Superior temporal gyrus (tissue), 1 donor: Measurements from ENCODE around the gene DDA1.
"Not testable (repeated sequence)": the region's sequence is repeated elsewhere in the genome, so short reads cannot be mapped to it uniquely, and the experiment has no call there.

Source experiments
- DNase-seq: peaks from one replicate; pipeline ENCODE4 v3.0.0-alpha.2; 2016; ENCODE audit errors: extremely low spot score

The DDA1 gene

GRCh38 chr19:17286752-17287151, 22.6 kb upstream of the DDA1 start:
- DNase-seq, result no peak

- DNase-seq, result peak; percentile 9
Measured at GRCh38 chr19:17289489-17289888, 19.9 kb upstream of the DDA1 start.

- DNase-seq, result peak; percentile 62
Measured at GRCh38 chr19:17292301-17293074, 16.9 kb upstream of the DDA1 start.

- DNase-seq, result no peak
Measured at GRCh38 chr19:17293605-17294004, 15.8 kb upstream of the DDA1 start.

- no peak for DNase-seq
Measured at GRCh38 chr19:17294051-17294891, 15.1 kb upstream of the DDA1 start.

GRCh38 chr19:17295551-17295950, 13.8 kb upstream of the DDA1 start:
- not testable (repeated sequence) for DNase-seq

GRCh38 chr19:17296273-17296672, 13.1 kb upstream of the DDA1 start:
- no peak for DNase-seq

GRCh38 chr19:17296976-17297375, 12.4 kb upstream of the DDA1 start:
- no peak for DNase-seq

GRCh38 chr19:17300992-17301619, 8.3 kb upstream of the DDA1 start:
- no peak for DNase-seq

- DNase-seq, result no peak
Measured at GRCh38 chr19:17302391-17303166, 6.8 kb upstream of the DDA1 start.

- peak; percentile 87 for DNase-seq
Measured at GRCh38 chr19:17303167-17303939, 6.0 kb upstream of the DDA1 start, which contains the start of gene ABHD8. Gene ABHD8, minus strand, starts transcription at chr19:17303425. Its CDS starts 1,809 bp downstream, at chr19:17301616.

GRCh38 chr19:17303940-17304267, 5.5 kb upstream of the DDA1 start:
- no peak for DNase-seq

- no peak for DNase-seq
Measured at GRCh38 chr19:17304386-17305215, 4.8 kb upstream of the DDA1 start.

- no peak for DNase-seq
Measured at GRCh38 chr19:17305216-17305516, 4.2 kb upstream of the DDA1 start.

GRCh38 chr19:17305517-17306284, 3.7 kb upstream of the DDA1 start, which contains the start of gene MRPL34:
Gene MRPL34, plus strand, starts transcription at chr19:17305872. Its CDS starts 21 bp downstream, at chr19:17305893.
- peak; percentile 99 for DNase-seq

- DNase-seq, result no peak
Measured at GRCh38 chr19:17306285-17306714, 3.1 kb upstream of the DDA1 start.

- DNase-seq, result no peak
Measured at GRCh38 chr19:17307876-17308377, 1.4 kb upstream of the DDA1 start.

- DNase-seq, result no peak
Measured at GRCh38 chr19:17309965-17310461, 650 bp downstream of the DDA1 start.
